BLaER1 (cell line): ENCODE data around the gene TEAD1.

Experiments used
- H3K27ac ChIP-seq: shearing (Covaris generic); formaldehyde crosslinking; 2 replicates; pipeline ENCODE4 v1.8.1; 2022
- H3K27me3 ChIP-seq: shearing (Covaris generic); formaldehyde crosslinking; 2 replicates; pipeline ENCODE4 v1.8.1; 2022
- H3K36me3 ChIP-seq: shearing (Covaris generic); formaldehyde crosslinking; 2 replicates; pipeline ENCODE4 v1.8.1; 2022
- H3K4me1 ChIP-seq: shearing (Covaris generic); formaldehyde crosslinking; 2 replicates; pipeline ENCODE4 v1.8.1; 2022
- H3K4me2 ChIP-seq: shearing (Covaris generic); formaldehyde crosslinking; 2 replicates; pipeline ENCODE4 v1.8.1; 2022
- H3K4me3 ChIP-seq: shearing (Covaris generic); formaldehyde crosslinking; 2 replicates; pipeline ENCODE4 v1.8.1; 2022
- H3K9ac ChIP-seq: shearing (Covaris generic); formaldehyde crosslinking; 2 replicates; pipeline ENCODE4 v1.8.1; 2022
- H3K9me3 ChIP-seq: shearing (Covaris generic); formaldehyde crosslinking; 2 replicates; pipeline ENCODE4 v1.8.1; 2022
- H4K20me1 ChIP-seq: shearing (Covaris generic); formaldehyde crosslinking; 2 replicates; pipeline ENCODE4 v1.8.1; 2022
- Cebpa-rat ChIP-seq: shearing (Covaris generic); IDR thresholded peaks from 2 replicates; pipeline ENCODE4 v1.8.1; 2022

The TEAD1 gene

DNA sequence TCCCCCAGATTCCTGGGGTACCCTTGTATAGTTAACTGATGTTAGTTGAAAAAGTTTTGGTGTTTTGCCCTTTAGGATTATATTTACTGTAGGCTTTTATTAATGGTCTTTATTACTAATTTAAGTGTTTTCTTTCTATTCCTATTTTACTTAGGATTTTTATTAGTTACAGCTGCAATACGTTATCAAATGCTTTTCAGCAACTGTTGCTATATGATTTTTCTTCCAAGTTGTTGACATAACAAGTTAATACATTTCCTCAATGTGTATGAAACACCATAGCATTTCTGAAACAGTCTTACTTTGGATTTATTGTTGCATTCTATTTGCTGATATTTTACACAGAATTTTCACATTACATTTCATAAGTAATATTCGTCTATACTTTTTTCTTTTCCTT is 253.7 kb downstream of the TEAD1 start:
- no peak overlapping the region for H3K4me2 ChIP-seq
- no peak for TF ChIP-seq Cebpa-rat
- H3K9me3 ChIP-seq = no peaks in the 10 kb centered on the region
- no peaks in the 10 kb centered on the region for H3K27me3 ChIP-seq
- H3K27ac ChIP-seq = no peak overlapping the region
- no peak overlapping the region for H3K9ac ChIP-seq
- no peaks in the 10 kb centered on the region for H3K4me1 ChIP-seq
- no peak overlapping the region for H3K4me3 ChIP-seq
- no peaks in the 10 kb centered on the region for H4K20me1 ChIP-seq
- H3K36me3 ChIP-seq = no peaks in the 10 kb centered on the region

DNA sequence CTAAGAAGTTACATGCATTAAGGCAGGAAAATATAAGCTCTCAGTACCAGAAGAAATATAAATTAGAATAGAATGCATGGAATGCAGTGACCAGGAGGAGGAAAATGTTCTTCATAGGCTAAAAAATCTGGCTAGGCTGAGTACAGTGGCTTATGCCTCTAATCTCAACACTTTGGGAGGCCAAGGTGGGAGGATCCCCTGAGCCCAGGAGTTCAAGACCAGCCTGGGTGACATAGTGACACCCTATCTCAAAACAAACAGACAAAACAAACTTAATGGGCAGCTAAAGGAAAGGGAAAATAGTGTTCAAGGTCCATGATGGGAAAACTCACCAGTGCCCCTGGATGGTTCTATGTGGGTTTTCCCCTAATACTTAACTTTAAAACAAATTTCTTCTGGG is 256.6 kb downstream of the TEAD1 start:
- no peak for TF ChIP-seq Cebpa-rat
- Histone ChIP-seq H3K4me2 (no peak overlapping the region), H3K4me3 (no peak overlapping the region), H4K20me1 (no peaks in the 10 kb centered on the region), H3K4me1 (no peaks in the 10 kb centered on the region), H3K36me3 (no peaks in the 10 kb centered on the region), H3K27ac (no peak overlapping the region), H3K9ac (no peak overlapping the region), H3K27me3 (no peaks in the 10 kb centered on the region), H3K9me3 (no peaks in the 10 kb centered on the region)

DNA sequence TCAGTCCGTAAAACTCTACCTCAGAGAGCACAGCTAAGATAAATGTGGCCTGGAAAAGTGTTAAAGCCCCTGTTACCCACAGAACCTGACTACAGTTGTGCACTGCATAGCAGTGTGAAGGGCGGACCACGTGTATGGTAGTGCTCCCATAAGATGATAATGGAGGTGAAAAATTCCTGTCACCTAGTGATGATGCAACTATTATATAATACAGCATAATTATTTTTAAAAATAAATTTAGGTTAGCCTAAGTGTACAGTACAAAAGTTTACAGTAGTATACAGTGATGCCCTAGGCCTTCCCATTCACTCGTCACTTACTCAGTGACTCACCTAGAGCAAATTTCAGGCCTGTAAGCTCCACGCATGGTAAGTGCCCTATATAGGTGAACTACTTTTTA is 258.3 kb downstream of the TEAD1 start:
- H3K27ac ChIP-seq = no peak overlapping the region
- no peak overlapping the region for H3K9ac ChIP-seq
- no peaks in the 10 kb centered on the region for H4K20me1 ChIP-seq
- H3K36me3 ChIP-seq = no peaks in the 10 kb centered on the region
- H3K9me3 ChIP-seq = no peaks in the 10 kb centered on the region
- TF ChIP-seq Cebpa-rat = no peak
- H3K4me2 ChIP-seq = no peak overlapping the region
- H3K4me1 ChIP-seq = no peaks in the 10 kb centered on the region
- H3K4me3 ChIP-seq = no peak overlapping the region
- no peaks in the 10 kb centered on the region for H3K27me3 ChIP-seq

DNA sequence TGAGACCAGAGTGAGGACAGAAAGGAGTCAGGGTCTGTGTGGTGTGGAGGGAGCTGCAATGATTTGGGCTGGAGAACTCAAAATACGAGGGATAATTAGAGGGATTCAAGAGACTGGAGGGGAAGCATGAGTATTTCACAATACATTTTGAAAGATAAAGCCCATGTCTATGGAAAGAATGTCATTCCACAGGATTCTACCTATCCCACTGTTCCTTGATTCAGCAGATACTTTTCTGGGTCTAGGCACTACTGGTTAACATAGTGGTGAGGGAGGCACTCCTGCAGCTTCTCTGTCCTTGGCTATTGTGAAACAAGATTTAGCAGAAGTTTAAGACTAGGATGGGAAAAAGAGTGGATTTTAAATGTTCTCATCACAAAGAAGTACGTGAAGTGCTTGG is 262.0 kb downstream of the TEAD1 start:
- no peak for TF ChIP-seq Cebpa-rat
- no peaks in the 10 kb centered on the region for H3K36me3 ChIP-seq

DNA sequence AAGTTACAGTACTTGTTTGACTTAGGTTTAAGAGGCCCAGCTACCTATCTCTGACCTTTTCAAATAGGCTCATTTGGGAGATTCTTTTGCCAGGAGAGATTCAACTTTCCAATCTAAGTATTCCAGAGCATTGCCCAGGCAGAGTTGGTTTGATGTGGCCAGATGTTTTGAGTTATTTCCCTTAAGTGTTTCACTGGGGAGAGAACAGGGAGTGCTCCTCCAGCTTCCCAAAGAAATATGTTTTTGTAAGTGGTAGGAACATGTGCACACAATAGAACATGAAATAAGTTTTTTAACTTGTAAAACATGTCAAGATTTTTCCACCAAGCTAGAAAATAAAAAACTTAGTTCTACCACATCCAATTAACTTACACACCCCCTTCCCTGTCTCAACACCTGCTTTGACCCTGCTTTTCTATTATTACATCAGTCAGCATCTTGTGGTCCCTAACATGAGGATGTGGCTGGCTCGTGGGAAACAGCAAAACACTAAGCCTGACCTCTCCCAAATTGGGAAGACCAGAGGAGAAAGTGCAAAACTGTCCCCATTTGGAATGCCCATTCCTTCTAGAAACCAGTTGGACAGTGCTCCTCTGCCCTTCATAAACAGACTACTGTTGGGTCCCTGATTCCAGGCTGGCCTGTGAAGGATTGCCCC is 264.5 kb downstream of the TEAD1 start:
- no peaks in the 10 kb centered on the region for H4K20me1 ChIP-seq
- H3K4me1 ChIP-seq = peaks cover 5% of the 10 kb centered on the region; the same call in 1 of the 2 replicates
- no peak overlapping the region for H3K4me2 ChIP-seq
- H3K27me3 ChIP-seq = no peaks in the 10 kb centered on the region
- H3K9ac ChIP-seq = no peak overlapping the region
- H3K27ac ChIP-seq = no peak overlapping the region
- H3K4me3 ChIP-seq = no peak overlapping the region
- no peaks in the 10 kb centered on the region for H3K9me3 ChIP-seq
- TF ChIP-seq Cebpa-rat = no peak
- no peaks in the 10 kb centered on the region for H3K36me3 ChIP-seq

More for the DNA sequence above, 262.0 kb downstream of the TEAD1 start:
- no peaks in the 10 kb centered on the region for H4K20me1 ChIP-seq
- no peaks in the 10 kb centered on the region for H3K9me3 ChIP-seq
- H3K9ac ChIP-seq = no peak overlapping the region
- no peak overlapping the region for H3K27ac ChIP-seq
- H3K4me2 ChIP-seq = no peak overlapping the region
- H3K4me1 ChIP-seq = no peaks in the 10 kb centered on the region
- no peaks in the 10 kb centered on the region for H3K27me3 ChIP-seq
- no peak overlapping the region for H3K4me3 ChIP-seq

DNA sequence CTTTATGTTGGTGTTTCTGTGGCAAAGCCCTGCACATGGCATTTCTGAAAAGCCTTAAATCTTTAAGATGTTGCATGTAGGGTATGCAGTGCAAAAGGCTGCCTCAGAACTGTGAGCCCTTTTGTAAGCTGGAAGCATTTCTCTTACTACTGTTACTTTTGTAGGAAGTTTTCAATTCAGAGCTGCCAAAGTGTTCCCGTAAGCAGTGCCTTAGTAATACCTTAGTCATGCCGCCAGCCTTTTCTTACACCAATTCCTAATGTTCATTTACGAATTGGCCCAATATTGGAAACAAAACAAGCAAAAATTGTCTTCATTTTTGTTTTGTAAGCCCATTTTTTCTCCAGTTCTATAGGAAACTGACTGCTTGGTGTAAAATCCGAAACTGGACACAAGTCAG is 267.4 kb downstream of the TEAD1 start:
- no peak overlapping the region for H3K9ac ChIP-seq
- H3K36me3 ChIP-seq = no peaks in the 10 kb centered on the region
- TF ChIP-seq Cebpa-rat = no peak
- H3K9me3 ChIP-seq = no peaks in the 10 kb centered on the region
- no peak overlapping the region for H3K4me3 ChIP-seq
- H3K27me3 ChIP-seq = no peaks in the 10 kb centered on the region
- no peak overlapping the region for H3K27ac ChIP-seq
- no peak overlapping the region for H3K4me2 ChIP-seq
- no peaks in the 10 kb centered on the region for H4K20me1 ChIP-seq
- H3K4me1 ChIP-seq = peaks cover 9% of the 10 kb centered on the region; the same call in 1 of the 2 replicates

DNA sequence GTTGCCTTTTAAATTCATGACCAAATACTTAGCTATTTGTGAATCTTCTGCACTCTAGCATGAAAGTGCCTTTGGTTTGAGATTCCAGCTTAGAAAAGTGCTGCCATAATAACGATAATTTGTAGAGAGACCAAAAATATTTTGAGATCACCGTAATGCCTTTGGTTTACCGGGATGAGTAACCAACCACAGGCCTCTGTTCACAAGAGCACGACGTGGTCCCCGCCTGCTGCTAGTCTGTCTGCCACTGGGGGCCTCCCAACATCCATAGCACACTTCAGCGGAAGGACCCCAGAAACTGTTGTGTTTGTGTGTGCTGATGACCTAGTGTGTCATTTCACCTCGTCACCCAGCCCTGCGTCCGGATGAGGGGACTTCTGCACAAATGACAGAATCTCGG is 267.9 kb downstream of the TEAD1 start:
- Histone ChIP-seq H3K4me2 (no peak overlapping the region), H3K36me3 (no peaks in the 10 kb centered on the region), H4K20me1 (no peaks in the 10 kb centered on the region), H3K4me3 (no peak overlapping the region), H3K27ac (no peak overlapping the region), H3K9me3 (peaks cover 4% of the 10 kb centered on the region; the same call in 1 of the 2 replicates), H3K9ac (no peak overlapping the region), H3K27me3 (no peaks in the 10 kb centered on the region), H3K4me1 (peaks cover 9% of the 10 kb centered on the region; the same call in 1 of the 2 replicates)
- TF ChIP-seq Cebpa-rat = no peak

DNA sequence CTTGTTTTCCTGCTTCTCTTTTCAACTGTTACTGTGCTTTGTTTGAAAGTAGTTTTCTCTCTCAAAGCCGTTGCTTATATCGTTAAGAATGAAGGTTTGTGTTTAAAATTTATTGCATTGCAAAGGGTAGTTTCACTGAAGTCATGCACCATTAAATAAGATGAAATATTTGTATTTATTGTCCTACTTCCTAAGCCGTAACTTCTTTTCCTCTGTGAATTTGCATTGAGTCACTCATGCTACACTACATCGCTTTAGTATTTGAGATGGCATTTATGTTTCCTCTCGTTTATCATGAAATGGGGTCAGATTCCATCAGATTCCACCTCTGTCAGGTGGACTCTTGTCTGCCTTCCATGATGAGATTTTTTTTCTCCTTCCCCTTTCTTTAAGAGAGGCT is 269.1 kb downstream of the TEAD1 start:
- Histone ChIP-seq H4K20me1 (no peaks in the 10 kb centered on the region), H3K4me2 (no peak overlapping the region; the same call in 1 of the 2 replicates), H3K27ac (no peak overlapping the region), H3K27me3 (no peaks in the 10 kb centered on the region), H3K9ac (no peak overlapping the region), H3K4me3 (no peak overlapping the region), H3K9me3 (peaks cover 4% of the 10 kb centered on the region; the same call in 1 of the 2 replicates), H3K4me1 (peaks cover 9% of the 10 kb centered on the region; the same call in 1 of the 2 replicates), H3K36me3 (no peaks in the 10 kb centered on the region)
- TF ChIP-seq Cebpa-rat = no peak

DNA sequence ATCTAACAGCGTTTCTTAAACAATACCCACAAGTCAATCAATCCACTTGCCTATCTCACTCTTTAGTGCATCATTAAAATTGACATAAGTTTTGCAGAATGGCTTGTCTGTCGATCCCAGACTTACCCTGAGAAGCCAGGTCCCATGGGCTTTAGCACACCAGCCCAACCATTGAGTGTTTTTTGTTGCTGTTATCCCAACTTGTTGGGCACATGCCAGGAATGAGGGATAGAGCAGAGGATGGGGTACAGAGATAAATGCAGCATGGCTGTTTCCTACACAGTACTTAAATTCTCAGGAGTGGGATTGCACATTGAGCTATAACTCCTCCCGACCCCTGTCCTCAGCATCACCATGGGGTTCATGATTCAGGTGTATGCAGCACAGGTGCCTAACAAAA is 270.7 kb downstream of the TEAD1 start:
- H3K27me3 ChIP-seq = no peaks in the 10 kb centered on the region
- H3K4me3 ChIP-seq = no peak overlapping the region
- H3K4me2 ChIP-seq = no peak overlapping the region
- peaks cover 4% of the 10 kb centered on the region; the same call in 1 of the 2 replicates for H3K9me3 ChIP-seq
- H3K36me3 ChIP-seq = no peaks in the 10 kb centered on the region
- no peak overlapping the region for H3K9ac ChIP-seq
- no peak overlapping the region for H3K27ac ChIP-seq
- TF ChIP-seq Cebpa-rat = no peak
- H3K4me1 ChIP-seq = peaks cover 9% of the 10 kb centered on the region; the same call in 1 of the 2 replicates
- H4K20me1 ChIP-seq = no peaks in the 10 kb centered on the region

DNA sequence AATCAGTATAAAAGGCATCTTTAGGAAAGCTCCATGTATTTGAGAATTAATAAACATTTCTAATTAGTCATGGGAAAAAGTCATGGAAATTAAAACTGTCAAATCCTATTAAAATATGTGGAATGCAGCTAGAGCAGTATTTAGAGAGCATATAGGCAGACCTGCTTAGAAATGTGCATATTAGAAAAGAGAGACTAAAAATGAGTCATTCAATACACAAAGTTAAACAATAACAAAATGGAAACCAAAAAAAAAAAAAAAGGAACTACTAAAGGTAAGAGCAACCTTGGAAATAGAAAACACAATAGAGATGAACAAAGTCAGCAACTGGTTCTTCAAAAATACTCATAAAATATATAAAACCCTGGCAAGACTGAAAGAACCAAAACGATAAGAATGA is 275.2 kb downstream of the TEAD1 start:
- Histone ChIP-seq H3K36me3 (no peaks in the 10 kb centered on the region; the same call in 1 of the 2 replicates), H3K4me1 (0 out of 2 replicates have a peak, but pooled peaks cover 4% of the 10 kb centered on the region), H3K9ac (no peak overlapping the region), H3K4me2 (no peak overlapping the region), H3K27ac (no peak overlapping the region), H3K4me3 (no peak overlapping the region), H3K9me3 (peaks cover 18% of the 10 kb centered on the region), H3K27me3 (no peaks in the 10 kb centered on the region), H4K20me1 (no peaks in the 10 kb centered on the region)
- TF ChIP-seq Cebpa-rat = no peak
